HepG2 (cell line): ENCODE results near the gene PLLP. TPM values are rescaled to one million over a fixed set of nuclear protein-coding genes. Genes with fewer than 3 reads are reported as not detected.

Experiments
- EED ChIP-seq: sonication (generic); formaldehyde crosslinking; IDR thresholded peaks from 2 replicates; pipeline ENCODE4 v1.5.0; 2020; ENCODE audit warnings: mild to moderate bottlenecking, missing genetic modification reagents
- ELF1 ChIP-seq: sonication (generic); formaldehyde crosslinking; IDR thresholded peaks from 2 replicates; pipeline ENCODE4 v1.4.0; 2020; ENCODE audit warnings: missing genetic modification reagents
- FOXO1 ChIP-seq: sonication (generic); formaldehyde crosslinking; IDR thresholded peaks from 2 replicates; pipeline ENCODE4 v1.4.0; 2020; ENCODE audit warnings: missing genetic modification reagents
- HOXA3 ChIP-seq: sonication (generic); formaldehyde crosslinking; IDR thresholded peaks from 2 replicates; pipeline ENCODE4 v1.5.0; 2020; ENCODE audit warnings: missing genetic modification reagents
- JUNB ChIP-seq: sonication (generic); formaldehyde crosslinking; IDR thresholded peaks from 2 replicates; pipeline ENCODE4 v1.8.0; 2022; ENCODE audit warnings: missing genetic modification reagents, mild to moderate bottlenecking, borderline replicate concordance
- KDM1A ChIP-seq: IDR thresholded peaks from 2 replicates; pipeline ENCODE4 v1.6.1; 2016; ENCODE audit warnings: missing compliant biosample characterization
- MXI1 ChIP-seq: IDR thresholded peaks from 3 replicates; pipeline ENCODE4 v1.6.1; 2012; ENCODE audit warnings: low read depth, low read length, inconsistent platforms, borderline replicate concordance
- SIX4 ChIP-seq: sonication (generic); formaldehyde crosslinking; IDR thresholded peaks from 2 replicates; pipeline ENCODE4 v1.4.0; 2020; ENCODE audit warnings: missing genetic modification reagents
- ZFP1 ChIP-seq: IDR thresholded peaks from 2 replicates; pipeline ENCODE4 v1.6.1; 2016
- ZFYVE20 ChIP-seq: sonication (generic); formaldehyde crosslinking; IDR thresholded peaks from 2 replicates; pipeline ENCODE4 v1.8.0; 2023; ENCODE audit warnings: low read depth, mild to moderate bottlenecking, moderate library complexity, missing genetic modification reagents, borderline replicate concordance
- ZNF780A ChIP-seq: sonication (generic); formaldehyde crosslinking; IDR thresholded peaks from 2 replicates; pipeline ENCODE4 v1.8.0; 2022; ENCODE audit warnings: mild to moderate bottlenecking, missing genetic modification reagents, moderate library complexity
- ZNF816 ChIP-seq: sonication (generic); formaldehyde crosslinking; IDR thresholded peaks from 2 replicates; pipeline ENCODE4 v1.8.0; 2022; ENCODE audit warnings: missing genetic modification reagents, mild to moderate bottlenecking, borderline replicate concordance
- polyA plus RNA-seq, 8 experiments: library from polyadenylated mRNA; depleted of rRNA in 3 of 8; stranded (reverse) in 7 of 8; unstranded in 1 of 8; fragments of >200 nt; fragmentation: Illumina TruSeq in 4 of 8; extraction: Trizol in 4 of 8; gene quantifications; 2 replicates each; pipeline versions ENCODE4 v1.2.1 to v1.2.3, GENCODE V29; 2011 to 2016; ENCODE audit warnings: low read depth in 4 of 8, missing spikeins in 1 of 8, mixed read lengths in 1 of 8; ENCODE audit not compliant: insufficient read depth in 1 of 8
- total RNA-seq, 5 experiments: library from RNA; depleted of rRNA; stranded (reverse); fragments of >200 nt; fragmentation: Illumina TruSeq; extraction: Trizol; gene quantifications; 2 replicates each; pipeline ENCODE4 v1.2.3, GENCODE V29; 2016; ENCODE audit warnings: low read depth in 1 of 5
- TF ChIP-seq, protein P1 (sequence below): sonication (generic); formaldehyde crosslinking; IDR thresholded peaks from 2 replicates; pipeline ENCODE4 v1.5.0; 2020; ENCODE audit warnings: mild to moderate bottlenecking, missing genetic modification reagents, borderline replicate concordance
- TF ChIP-seq, protein P2 (sequence below): sonication (generic); formaldehyde crosslinking; IDR thresholded peaks from 2 replicates; pipeline ENCODE4 v1.4.0; 2020; ENCODE audit warnings: missing genetic modification reagents, mild to moderate bottlenecking, borderline replicate concordance
- TF ChIP-seq, protein P3 (sequence below): sonication (generic); formaldehyde crosslinking; IDR thresholded peaks from 2 replicates; pipeline ENCODE4 v1.4.0; 2020; ENCODE audit warnings: missing genetic modification reagents

The PLLP gene
- total and polyA plus RNA-seq, 2 of the 13 experiments (the other 11 are each of a cell fraction or from before 2014, with no cell fraction given) = 60.6 to 127 TPM

DNA sequence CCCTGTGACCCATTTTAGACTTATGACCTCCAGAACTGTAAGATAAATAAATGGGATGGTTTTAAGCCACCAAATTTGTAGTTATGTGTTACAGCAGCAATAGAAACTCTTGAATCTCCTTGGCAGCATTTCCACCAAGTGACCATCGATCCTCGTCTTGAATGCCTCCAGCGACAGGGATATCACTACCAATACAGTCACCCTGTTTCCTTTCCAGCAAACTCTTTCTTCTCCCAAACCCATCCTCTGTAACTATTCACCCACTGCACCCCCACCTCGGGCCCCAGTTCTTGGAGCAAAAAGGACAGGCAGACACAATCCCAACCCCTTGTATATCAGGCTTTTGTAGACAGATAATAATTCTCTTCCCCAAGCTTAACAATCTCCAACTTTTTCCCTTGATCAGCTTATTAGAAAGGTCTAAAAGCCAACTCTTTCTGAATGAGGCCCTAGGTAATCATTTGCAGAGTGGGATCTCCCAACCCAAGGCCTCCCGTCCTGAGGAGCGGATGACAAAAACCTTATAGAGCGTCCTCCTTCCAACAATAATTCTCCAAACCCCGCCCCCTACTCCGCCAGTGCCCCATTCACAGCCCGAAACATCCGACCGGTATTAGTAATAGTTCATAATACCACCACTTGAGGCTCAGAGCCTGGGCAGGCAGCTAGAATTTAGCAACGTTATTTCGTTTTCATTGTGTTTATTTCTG is 14.7 kb upstream of the PLLP start (continued):
- TF ChIP-seq, protein P1, sequence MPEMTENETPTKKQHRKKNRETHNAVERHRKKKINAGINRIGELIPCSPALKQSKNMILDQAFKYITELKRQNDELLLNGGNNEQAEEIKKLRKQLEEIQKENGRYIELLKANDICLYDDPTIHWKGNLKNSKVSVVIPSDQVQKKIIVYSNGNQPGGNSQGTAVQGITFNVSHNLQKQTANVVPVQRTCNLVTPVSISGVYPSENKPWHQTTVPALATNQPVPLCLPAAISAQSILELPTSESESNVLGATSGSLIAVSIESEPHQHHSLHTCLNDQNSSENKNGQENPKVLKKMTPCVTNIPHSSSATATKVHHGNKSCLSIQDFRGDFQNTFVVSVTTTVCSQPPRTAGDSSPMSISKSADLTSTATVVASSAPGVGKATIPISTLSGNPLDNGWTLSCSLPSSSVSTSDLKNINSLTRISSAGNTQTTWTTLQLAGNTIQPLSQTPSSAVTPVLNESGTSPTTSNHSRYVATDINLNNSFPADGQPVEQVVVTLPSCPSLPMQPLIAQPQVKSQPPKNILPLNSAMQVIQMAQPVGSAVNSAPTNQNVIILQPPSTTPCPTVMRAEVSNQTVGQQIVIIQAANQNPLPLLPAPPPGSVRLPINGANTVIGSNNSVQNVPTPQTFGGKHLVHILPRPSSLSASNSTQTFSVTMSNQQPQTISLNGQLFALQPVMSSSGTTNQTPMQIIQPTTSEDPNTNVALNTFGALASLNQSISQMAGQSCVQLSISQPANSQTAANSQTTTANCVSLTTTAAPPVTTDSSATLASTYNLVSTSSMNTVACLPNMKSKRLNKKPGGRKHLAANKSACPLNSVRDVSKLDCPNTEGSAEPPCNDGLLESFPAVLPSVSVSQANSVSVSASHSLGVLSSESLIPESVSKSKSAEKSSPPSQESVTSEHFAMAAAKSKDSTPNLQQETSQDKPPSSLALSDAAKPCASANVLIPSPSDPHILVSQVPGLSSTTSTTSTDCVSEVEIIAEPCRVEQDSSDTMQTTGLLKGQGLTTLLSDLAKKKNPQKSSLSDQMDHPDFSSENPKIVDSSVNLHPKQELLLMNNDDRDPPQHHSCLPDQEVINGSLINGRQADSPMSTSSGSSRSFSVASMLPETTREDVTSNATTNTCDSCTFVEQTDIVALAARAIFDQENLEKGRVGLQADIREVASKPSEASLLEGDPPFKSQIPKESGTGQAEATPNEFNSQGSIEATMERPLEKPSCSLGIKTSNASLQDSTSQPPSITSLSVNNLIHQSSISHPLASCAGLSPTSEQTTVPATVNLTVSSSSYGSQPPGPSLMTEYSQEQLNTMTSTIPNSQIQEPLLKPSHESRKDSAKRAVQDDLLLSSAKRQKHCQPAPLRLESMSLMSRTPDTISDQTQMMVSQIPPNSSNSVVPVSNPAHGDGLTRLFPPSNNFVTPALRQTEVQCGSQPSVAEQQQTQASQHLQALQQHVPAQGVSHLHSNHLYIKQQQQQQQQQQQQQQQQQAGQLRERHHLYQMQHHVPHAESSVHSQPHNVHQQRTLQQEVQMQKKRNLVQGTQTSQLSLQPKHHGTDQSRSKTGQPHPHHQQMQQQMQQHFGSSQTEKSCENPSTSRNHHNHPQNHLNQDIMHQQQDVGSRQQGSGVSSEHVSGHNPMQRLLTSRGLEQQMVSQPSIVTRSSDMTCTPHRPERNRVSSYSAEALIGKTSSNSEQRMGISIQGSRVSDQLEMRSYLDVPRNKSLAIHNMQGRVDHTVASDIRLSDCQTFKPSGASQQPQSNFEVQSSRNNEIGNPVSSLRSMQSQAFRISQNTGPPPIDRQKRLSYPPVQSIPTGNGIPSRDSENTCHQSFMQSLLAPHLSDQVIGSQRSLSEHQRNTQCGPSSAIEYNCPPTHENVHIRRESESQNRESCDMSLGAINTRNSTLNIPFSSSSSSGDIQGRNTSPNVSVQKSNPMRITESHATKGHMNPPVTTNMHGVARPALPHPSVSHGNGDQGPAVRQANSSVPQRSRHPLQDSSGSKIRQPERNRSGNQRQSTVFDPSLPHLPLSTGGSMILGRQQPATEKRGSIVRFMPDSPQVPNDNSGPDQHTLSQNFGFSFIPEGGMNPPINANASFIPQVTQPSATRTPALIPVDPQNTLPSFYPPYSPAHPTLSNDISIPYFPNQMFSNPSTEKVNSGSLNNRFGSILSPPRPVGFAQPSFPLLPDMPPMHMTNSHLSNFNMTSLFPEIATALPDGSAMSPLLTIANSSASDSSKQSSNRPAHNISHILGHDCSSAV (CRISPR knock-in tag) = 0 out of 2 replicates have a peak, but pooled peaks have one; percentile 59
- no peak for TF ChIP-seq FOXO1 (CRISPR knock-in tag)
- peak; percentile 39; the same call in 1 of the 2 replicates for TF ChIP-seq ZNF780A (CRISPR knock-in tag)
- TF ChIP-seq ZNF816 (CRISPR knock-in tag) = no peak; the same call in 1 of the 2 replicates
- 0 out of 3 replicates have a peak, but pooled peaks have one; percentile 4 for TF ChIP-seq MXI1
- no peak for TF ChIP-seq HOXA3 (CRISPR knock-in tag)
- TF ChIP-seq, protein P2, sequence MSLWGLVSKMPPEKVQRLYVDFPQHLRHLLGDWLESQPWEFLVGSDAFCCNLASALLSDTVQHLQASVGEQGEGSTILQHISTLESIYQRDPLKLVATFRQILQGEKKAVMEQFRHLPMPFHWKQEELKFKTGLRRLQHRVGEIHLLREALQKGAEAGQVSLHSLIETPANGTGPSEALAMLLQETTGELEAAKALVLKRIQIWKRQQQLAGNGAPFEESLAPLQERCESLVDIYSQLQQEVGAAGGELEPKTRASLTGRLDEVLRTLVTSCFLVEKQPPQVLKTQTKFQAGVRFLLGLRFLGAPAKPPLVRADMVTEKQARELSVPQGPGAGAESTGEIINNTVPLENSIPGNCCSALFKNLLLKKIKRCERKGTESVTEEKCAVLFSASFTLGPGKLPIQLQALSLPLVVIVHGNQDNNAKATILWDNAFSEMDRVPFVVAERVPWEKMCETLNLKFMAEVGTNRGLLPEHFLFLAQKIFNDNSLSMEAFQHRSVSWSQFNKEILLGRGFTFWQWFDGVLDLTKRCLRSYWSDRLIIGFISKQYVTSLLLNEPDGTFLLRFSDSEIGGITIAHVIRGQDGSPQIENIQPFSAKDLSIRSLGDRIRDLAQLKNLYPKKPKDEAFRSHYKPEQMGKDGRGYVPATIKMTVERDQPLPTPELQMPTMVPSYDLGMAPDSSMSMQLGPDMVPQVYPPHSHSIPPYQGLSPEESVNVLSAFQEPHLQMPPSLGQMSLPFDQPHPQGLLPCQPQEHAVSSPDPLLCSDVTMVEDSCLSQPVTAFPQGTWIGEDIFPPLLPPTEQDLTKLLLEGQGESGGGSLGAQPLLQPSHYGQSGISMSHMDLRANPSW (CRISPR knock-in tag) = no peak
- TF ChIP-seq, protein P3, sequence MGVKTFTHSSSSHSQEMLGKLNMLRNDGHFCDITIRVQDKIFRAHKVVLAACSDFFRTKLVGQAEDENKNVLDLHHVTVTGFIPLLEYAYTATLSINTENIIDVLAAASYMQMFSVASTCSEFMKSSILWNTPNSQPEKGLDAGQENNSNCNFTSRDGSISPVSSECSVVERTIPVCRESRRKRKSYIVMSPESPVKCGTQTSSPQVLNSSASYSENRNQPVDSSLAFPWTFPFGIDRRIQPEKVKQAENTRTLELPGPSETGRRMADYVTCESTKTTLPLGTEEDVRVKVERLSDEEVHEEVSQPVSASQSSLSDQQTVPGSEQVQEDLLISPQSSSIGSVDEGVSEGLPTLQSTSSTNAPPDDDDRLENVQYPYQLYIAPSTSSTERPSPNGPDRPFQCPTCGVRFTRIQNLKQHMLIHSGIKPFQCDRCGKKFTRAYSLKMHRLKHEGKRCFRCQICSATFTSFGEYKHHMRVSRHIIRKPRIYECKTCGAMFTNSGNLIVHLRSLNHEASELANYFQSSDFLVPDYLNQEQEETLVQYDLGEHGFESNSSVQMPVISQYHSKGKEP (CRISPR knock-in tag) = no peak
- no peak for TF ChIP-seq ELF1 (CRISPR knock-in tag)
- TF ChIP-seq JUNB (CRISPR knock-in tag) = no peak
- TF ChIP-seq KDM1A (CRISPR knock-in tag) = peak; percentile 63; the same call in 1 of the 2 replicates
- TF ChIP-seq EED (CRISPR knock-in tag) = no peak
- TF ChIP-seq ZFYVE20 (CRISPR knock-in tag) = no peak
- no peak for TF ChIP-seq SIX4 (CRISPR knock-in tag)
- no peak for TF ChIP-seq ZFP1 (CRISPR knock-in tag)
